RPMI8226 (cell line): ENCODE data around the gene MOXD1.

Experiments used
- DNase-seq: peaks from one replicate; pipeline ENCODE4 v3.0.0-alpha.2; 2015

The MOXD1 gene

GRCh38 chr6:132400883-132401617, at the start of gene MOXD1:
Gene MOXD1, minus strand, starts transcription at chr6:132401475. Its CDS starts 49 bp downstream, at chr6:132401426.
- DNase-seq: peak; percentile 28

DNA sequence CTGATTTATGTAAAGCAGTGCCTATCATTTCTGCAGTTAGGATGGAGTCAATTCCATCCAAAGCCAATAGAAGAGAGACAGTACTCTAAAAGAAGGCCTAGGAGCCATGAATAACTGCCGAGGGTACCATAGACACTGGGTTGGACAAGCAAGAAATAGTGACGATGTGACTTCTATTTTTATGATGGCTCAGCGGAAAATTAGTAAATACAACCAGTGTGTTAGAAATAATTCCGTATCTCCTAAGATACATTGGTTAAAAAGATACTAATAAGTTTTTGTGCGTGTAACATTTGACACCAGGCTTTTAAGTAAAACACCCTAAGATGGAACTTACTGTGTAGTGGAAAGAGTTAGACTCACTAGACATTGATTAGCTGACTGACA, 45.6 kb upstream of the MOXD1 start:
- DNase-seq: no peak

GRCh38 chr6:132446141-132446854, 45.0 kb upstream of the MOXD1 start:
- DNase-seq: no peak

DNA sequence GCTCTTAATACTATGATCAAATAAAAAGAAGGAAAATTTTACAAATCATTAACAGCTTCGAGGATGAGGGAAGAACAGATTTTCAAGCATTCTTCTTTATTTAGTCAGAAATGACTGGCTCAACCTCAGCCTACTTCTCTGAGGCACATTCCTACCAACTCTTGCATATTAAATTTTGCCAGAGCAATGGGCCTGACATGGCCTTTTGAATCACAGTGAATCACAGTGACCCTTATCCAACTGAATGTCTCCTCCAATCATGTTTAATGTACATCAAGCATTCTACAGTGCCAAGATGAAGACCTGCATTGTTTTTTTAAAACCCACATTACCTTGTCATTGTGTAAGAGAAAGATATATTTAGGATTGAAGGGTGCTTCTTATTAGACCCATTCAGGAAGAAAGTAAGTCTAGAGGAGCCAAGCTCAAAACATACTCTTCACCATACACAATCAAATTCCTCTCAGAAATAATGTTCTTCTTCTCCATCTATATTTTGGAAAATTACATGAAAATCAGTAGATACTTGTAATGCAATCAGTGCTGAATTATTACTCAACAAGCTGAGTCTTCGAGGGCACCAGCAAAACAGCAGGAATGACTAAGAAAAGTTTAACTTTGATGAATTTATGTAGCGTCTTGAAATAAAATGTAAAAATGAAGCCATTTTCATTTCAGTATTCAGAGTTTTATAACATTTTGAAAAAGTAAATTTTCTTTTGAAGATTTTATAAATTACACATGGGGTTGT, 44.1 kb upstream of the MOXD1 start:
- DNase-seq: no peak

DNA sequence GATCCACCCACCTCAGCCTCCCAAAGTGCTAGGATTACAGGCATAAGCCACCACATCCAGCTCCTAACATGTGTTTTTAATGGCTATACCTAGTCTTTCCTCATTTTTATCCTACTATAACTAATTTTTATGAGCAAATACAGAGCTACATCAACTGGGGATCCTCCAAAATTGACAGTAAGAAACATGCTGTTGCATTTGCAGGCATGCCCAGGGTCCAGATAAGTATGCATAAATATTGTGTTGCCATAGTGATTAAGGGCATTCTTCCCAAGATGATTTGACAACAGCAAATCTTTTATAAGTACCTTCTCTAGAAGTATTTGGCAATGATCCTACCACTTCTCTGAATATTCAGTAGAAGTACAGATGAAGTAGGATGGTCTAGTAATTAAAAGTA, 41.9 kb upstream of the MOXD1 start:
- DNase-seq: no peak

- DNase-seq: no peak
These were observed 28.8 kb upstream of the MOXD1 start for GRCh38 chr6:132430110-132430509.

GRCh38 chr6:132425176-132425575, 23.9 kb upstream of the MOXD1 start:
- no peak for DNase-seq

DNA sequence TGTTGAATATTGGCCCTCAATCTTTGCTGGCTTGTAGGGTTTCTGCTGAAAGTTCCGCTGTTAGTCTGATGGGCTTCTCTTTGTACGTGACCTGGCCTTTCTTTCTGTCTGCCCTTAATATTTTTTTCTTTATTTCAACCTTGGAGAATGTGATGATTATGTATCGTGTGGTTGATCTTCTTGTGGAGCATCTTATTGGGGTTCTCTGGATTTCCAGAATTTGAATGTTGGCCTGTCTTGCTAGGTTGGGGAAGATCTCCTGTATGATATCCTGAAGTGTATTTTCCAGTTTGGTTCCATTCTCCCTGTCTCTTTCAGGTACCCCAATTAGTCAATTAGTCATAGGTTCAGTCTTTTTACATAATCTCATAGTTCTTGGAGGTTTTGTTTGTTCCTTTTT, 22.6 kb upstream of the MOXD1 start:
- DNase-seq: no peak

DNA sequence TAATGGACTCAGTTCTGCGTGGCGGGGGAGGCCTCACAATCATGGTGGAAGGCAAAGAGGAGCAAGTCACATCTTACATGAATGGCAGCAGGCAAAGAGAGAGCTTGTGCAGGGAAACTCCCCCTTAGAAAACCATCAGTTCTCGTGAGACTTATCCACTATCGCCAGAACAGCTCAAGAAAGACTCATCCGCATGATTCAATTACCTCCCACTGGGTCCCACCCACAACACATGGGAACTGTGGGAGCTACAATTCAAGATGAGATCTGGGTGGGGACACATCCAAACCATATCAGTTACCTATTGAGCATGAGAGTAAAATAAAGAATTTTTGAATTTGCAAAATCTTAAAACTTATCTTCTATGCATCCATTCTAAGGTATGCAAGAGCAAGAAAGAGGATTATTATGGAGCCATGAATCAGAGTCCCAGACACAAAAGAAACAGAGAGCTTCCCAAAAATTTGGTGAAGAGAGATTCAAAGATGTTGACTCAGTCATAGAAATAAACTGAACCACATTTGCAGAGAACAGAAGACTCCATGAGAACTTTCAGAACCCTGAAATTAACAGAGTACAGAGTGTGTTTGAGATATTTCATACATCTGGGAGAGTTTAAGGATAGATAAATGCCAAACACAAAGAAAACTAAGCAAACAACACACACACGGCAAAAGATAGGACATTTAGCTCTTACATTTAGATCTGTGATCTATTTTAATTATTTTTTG, 17.1 kb upstream of the MOXD1 start:
- DNase-seq: no peak

DNA sequence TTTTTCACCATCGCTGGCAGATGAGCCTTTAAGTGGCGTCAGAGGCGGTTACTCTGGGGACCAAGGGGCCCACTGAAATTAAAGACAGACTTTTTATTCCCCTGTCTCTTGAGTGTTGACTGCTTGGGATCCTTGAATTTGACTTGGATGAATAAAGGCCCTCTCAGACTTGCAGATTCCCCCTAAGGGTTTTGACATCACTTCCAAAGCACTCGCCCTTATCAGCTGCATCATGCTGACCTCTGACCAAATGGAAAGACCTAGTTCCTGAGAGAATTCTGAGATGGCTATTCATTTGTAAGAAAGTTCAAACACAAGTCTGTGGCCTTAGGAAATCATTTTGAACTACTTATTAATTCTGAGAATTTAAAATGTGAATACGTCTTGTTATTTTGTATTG, 13.5 kb upstream of the MOXD1 start:
- no peak for DNase-seq

- no peak for DNase-seq
These were observed 13.0 kb upstream of the MOXD1 start for GRCh38 chr6:132414322-132414721.

DNA sequence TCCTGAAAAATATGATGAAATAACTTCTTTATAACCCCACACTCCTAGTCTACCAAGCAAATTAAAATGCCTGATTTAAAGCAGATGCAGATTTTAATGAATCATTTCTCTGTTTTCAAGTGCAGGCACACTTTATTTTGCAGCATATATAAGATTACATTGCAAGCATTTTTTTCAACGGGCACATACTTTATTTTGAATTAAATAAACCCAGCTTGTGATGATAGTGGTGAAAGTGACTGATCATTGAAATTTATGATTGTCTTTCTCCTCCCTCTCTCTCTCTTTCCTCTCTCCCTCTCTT, 12.2 kb upstream of the MOXD1 start:
- DNase-seq: no peak

DNA sequence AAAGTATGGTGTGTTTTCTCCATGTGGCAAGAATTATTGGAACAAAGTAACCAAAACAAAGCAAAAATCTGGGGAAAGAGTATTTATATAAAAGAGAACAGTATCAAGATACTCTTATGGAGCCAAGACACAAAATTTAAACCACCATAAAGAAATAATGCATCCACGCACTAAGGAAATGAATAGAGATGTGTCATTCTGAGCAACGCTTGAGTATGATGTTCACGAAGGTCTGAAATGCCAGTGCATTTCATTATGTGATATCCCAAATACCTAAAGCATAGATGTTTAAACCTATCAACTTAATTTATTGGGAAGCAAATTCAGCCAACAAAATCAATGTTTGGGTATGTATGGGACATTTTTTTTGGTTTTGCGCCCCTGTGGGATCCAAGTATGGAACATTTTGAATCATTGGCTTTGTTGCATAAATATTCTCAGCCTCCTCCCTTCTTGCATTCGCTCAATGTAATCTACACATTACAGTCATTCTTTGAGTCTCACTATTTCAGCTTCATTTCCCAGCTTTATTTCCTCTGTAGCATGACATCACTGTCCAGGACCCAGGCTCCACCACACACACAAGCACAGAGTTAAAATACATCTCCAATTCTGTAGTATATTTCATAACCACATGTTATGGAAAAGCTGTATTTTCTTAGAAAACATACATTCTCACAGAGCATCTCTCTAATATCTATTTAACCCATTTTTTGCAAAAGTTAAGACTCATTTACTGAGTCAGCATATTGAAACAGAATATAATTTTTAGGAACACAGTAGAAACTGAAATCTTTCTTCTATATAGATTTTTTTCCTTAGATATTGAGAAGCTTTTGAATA, 11.6 kb upstream of the MOXD1 start:
- DNase-seq: no peak

DNA sequence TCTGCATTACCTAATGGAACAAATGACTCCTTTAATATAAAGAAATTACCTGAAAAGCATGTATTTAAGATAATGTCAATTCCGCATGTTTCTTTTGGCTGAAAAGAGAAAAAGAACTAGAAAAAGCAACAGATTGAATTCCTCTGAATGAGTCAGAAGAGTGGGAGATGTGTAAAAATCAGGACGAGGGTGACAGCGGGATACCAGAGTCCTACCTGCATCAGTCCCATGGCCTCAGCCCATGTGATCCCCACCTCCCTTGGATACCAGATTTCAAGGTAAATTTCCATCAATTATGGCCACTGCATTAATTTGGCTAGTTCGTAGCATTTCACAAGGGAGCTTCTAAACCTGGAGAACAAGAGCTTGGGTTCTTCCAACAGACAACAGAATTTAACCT, 10.0 kb upstream of the MOXD1 start:
- no peak for DNase-seq

- DNase-seq: no peak
These were observed 9.6 kb upstream of the MOXD1 start for GRCh38 chr6:132410830-132411229.

DNA sequence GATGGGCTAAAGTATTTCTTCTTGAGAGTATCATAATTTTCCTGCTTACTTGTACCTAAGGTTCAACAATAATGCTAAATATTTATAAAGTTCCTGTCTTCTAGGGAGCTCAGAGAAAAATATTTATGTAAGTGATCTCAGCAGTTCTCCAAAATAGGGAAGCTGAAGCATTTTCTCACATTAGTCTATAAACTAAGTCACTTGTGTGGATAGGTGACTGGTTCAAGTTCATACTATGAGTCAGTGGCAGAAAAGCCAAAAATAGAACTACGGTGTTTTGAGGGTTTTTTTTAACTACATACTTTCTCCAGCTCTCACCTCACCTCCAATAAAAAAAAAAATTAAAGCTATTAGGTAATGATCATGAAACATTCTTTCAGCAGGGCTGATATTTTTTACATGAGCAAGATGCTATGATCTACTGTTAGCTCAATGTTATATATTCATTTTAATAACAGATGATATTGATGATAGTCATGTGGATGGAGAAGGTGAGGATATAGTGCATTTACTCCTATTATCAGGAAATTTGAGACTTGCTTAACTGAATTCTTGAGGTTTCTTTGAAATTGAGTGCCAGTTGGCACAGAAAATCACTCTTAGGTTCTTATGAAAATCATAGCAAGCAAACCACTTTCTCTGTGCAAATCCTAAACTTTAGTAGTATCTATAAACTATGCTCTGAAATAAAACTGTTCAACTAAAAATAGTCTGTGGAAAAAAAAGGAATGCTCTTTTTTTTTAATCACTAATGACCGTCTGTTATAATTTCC, 4.1 kb upstream of the MOXD1 start:
- no peak for DNase-seq

DNA sequence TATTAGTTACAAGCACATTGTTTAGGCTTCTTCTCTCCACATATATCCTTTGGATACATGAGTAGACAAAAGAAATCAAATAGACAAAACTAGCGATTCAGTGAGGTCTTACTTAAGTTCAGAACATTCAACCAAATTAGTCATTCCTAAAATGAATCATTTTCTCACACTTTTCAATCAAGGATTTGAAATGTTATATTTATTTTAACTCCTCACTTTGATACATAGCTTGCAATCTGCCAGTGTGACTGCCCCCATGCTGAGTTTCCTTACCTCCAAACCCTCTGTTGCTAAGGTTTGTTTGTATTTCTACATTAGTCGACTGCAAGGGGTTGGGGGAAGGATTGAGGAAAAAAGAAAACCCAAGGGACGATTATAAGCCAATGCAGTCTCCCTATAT, 3.5 kb upstream of the MOXD1 start:
- no peak for DNase-seq

DNA sequence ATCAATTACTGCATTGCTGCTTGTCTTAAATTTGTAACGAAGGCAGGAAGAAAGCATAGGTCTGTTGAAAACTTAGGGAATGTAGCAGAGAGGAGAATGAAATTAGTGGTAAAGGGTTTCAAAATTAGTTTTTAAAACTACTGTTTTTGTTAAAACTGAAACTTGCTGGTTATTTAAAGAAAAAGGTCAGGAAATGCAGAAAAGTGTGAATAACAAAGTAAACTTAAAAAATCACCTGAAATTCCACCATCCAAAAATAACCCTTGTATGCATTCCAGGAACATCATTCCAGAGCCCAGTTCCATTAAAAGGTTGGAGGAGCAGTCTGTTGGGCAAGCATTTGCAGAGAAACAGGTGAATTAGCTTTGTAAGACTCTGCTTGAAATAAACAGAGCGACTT, 3.1 kb upstream of the MOXD1 start:
- no peak for DNase-seq

- no peak for DNase-seq
These were observed 477 bp upstream of the MOXD1 start for GRCh38 chr6:132401618-132402285.

- no peak for DNase-seq
These were observed 756 bp downstream of the MOXD1 start for GRCh38 chr6:132400555-132400882.

- no peak for DNase-seq
These were observed 1.8 kb downstream of the MOXD1 start for GRCh38 chr6:132399376-132400074.
